GM23248 (cell line): ENCODE results near the gene ICAM5.

Source experiments
- EZH2 ChIP-seq: fragments of 200-600 bp; sonication (generic); IDR thresholded peaks from 2 replicates; pipeline ENCODE4 v1.6.1; 2018; ENCODE audit warnings: antibody characterized with exemption, mild to moderate bottlenecking; ENCODE audit not compliant: insufficient read depth, poor library complexity, severe bottlenecking
- EZH2phosphoT487 ChIP-seq: fragments of 200-600 bp; sonication (generic); IDR thresholded peaks from 2 replicates; pipeline ENCODE4 v1.6.1; 2018; ENCODE audit warnings: antibody characterized with exemption, moderate library complexity, mild to moderate bottlenecking, low read depth; ENCODE audit not compliant: insufficient read depth

DNA sequence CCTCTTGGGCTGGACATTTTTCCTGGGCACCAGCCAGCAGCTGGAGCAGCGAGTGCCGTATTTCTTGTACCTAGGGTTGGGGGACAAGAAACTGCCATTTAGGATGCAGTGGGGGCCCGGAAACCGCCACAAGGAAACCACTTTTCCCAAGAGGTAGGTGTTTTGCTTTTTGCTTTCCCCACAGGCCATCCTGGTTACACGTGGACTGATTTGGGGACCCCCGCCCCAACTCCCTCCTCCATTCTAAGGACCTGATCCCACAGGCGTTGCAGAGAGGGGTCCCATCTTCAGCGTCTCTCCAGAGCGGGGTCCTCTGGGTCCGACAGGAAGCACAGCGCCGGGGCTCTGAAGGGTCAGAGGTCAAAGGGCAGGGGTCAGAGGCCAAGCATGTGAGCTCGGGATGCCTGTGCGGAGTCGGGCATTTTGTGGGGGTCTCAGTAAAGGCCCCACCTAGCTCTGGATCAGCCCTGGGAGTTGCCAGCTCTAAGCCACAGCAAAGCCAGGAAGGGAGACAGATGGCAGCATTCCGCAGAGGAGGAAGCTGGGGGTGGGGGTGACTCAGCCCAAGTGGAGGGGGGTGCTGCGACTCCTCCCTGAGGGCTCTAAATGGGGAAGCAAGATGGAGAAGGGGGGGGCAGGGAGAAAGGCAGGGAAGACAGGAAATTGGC, 15.5 kb downstream of the ICAM5 start:
- TF ChIP-seq EZH2 (no peak), EZH2phosphoT487 (no peak)
